GM18519 (cell line): ENCODE data around the gene ENTHD1.
"Not testable (repeated sequence)": the region's sequence is repeated elsewhere in the genome, so short reads cannot be mapped to it uniquely, and the experiment has no call there.

Source experiments
- ATAC-seq: cut with Tn5 transposase; IDR thresholded peaks from one replicate; pipeline ENCODE4 v1.9.1; 2021; ENCODE audit warnings: mild to moderate bottlenecking, moderate library complexity; ENCODE audit not compliant: unreplicated experiment, low FRiP score

Gene ENTHD1

DNA sequence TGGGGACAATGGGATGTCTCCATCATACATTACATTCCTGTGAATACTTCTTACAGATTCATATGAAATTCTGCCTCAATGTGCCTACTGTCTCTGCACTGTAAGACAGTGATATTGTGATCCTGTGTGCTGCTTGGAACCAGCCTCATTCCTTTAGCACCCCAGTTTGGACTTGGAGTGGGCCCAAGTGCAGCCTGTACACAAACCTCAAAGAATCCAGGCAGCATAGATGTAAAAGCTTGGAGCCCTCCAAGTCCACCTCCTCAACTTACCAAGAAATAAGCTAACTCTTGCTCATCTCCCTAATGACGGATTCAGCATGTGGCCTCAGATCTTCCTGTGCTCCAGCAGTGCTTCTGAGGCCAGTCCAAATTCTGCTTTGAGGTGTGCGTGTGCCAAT is 31.7 kb upstream of the ENTHD1 start:
- ATAC-seq, result no peak

DNA sequence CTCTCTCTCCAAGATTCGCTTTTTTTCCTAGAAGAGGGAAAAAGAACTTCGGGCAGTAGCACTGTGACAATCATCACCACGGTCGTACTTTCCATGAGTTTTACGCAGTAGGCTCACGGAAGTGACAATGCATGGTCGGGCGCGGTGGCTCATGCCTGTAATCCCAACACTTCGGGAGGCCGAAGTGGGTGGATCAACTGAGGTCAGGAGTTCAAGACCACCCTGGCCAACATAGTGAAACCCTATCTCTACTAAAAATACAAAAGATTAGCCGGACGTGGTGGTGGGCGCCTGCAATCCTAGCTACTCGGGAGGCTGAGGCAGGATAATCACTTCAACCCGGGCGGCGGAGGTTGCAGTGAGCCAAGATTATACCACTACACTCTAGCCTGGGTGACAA is 30.7 kb upstream of the ENTHD1 start:
- no peak for ATAC-seq

DNA sequence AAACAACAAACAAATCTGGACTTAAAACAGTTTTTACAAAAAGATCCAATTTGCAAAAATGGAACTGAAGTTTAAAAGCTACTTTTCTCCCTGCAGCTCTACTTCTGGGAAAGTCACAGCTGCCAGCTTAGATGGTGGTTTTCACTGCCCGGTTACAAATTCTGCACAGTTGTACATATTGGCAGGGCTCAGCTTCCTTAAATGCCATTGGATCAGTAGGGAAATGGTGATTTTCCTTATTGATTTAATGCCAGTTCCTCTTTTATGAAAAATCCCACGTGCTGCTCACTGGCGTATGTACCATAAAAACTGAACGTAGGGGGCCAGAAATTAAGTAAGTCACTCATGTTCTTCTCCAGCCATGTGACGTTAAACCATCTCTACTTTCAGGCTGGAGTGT is 30.1 kb upstream of the ENTHD1 start:
- no peak for ATAC-seq

DNA sequence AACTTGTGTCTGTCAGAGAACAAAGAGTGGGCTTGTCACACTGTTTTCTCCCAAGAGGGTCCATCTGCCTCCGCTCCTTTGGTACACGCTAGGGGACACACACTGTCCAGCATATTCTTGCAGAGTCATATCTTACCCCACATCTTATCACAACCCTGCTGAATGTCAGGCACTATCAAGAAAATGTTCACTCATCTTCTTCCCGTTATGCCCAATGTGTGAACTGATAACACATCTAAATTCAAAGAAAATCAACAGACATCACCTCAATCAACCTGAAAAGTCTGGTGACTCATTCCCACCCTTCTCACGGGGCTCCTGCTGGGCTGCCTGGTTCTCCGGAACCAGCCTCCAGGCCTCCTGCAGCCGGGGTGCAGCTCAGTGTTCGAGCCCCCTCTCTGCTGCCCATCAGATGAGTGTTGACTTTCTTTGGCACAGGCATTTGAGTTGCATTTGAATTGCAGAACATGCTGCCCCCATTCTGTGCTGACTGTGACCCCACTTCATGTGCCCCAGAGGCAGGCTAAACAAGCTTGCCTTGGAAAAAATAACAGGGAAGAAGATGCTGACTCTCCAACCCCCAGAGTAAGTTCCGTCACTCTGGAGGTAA is 26.7 kb upstream of the ENTHD1 start:
- ATAC-seq, result no peak

DNA sequence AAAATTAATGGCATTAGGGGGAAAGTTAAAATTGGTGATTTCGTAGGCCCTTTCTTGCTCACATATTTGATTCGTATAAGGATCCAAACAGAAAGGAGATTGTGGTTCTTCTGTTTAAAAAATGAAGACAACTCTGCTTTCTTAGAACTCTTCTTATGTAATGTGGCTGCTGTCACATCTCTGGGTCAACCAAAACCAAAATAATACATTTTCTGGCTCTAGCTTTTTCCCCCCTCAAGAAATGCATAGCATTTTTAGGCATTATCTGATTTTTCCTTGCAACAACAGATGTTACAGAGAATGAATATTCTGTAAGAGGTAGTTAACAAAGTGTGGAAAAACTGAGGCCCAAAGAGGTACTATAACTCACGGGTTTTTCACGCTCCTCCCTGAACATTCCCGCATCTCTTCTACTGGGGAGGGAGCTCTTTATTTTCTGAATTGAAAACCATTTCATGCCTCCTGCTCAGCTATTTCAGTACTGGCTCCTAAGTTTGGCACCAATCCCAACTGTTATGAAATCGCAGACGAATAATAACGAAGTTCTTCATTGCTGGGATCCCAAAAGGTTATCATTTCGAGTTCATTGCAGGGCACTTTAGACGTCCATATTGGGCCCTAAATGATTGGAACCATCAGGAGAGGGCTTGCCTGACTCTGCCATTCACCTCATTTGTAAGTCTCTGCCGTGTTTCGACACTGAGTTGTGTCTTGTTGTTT is 24.4 kb upstream of the ENTHD1 start:
- no peak for ATAC-seq

DNA sequence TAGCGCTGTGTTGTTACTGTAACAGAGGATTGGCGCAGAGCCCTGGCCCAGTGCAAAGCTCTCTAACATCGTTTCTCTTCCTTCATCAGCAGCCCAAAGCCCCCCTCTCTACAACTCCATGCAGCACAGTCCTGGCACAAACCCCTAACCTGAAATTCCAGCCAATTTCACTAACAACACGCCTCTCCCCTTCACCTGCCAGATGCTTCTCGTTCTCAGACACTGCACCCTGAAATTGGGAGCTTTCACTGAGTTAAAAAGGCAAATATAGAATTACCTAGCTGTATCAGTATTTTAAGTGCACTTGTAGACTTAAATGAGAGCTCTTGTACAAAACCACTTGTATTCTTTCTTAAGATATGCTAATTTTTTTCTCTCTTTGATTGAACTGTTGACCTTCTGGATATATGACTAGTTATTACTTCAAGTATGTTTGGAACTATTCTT is 23.7 kb upstream of the ENTHD1 start:
- ATAC-seq, result no peak

DNA sequence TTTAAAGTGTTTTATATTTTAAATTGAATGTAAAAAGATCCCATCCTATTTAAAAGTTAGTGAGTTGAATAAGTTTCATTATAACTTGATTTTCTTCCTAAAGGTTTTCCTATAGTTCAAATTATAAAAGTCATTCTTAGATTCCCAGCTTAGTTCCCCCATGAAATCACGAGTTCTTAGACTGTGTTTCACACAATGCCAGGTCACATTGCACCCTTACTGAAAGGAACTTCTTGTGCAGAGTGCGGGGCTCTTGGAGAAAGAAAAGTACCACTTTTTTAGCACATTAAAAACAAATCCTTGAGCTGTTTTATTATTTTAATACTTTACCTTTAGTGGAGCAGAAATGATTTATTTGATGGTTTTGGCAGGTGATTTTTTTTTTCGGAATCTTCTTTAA is 22.9 kb upstream of the ENTHD1 start:
- ATAC-seq, result no peak

DNA sequence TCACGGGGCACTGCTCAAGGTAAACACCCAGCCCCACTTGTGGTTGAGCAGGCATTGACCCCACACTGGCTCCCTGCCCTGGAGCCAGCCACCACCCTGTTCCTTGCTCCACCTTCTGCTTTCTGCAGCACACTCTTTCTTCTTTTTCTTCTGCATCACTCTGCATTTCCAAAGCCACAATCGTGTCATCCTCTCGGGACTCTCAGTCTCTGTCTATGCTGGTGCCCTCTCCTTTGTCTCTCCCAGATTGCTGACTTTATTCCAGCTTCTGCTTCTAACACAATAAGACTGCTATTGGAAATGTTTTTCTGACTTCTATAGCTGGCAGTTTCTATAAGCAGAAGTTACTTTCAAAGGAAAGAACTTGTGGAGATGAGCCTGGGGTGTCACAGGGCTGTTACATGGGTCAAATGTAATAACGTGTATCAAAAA is 21.8 kb upstream of the ENTHD1 start:
- no peak for ATAC-seq

DNA sequence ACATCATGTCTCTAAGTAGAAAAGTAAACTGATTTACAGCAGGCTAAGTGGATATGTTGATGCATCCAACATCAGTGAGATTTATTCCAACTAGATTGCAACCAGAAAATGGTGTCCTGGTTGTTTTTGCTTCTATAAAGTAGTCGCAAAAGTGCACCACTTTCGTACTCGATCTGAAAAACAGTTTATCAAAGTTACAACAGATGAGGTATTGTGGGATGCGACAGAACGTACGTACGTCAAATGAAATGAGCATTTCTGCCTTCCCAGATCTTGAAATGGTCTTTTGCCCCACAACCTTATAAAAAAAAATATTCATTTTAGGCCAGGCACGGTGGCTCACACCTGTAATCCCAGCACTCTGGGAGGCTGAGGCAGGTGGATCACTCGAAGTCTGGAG is 21.0 kb upstream of the ENTHD1 start:
- ATAC-seq, result no peak

DNA sequence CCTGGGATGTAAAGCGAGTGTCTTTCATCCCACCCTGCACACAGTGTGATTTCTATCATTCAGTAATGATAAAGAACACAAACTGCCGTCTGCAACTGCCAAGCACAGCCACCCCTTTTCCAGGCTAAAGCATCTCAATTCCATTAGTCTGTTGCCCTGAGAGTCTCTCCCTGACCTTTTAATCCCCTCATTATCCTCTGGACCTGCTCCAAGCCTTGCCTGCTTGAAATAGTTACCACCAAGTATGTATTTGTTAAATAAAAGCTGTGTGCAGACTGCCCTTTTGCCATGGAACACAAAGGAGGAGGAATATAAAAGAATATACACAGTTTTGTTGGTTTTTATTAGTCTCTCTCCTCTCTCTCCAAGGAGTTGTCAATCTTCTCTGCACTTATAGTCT is 20.3 kb upstream of the ENTHD1 start:
- no peak for ATAC-seq

DNA sequence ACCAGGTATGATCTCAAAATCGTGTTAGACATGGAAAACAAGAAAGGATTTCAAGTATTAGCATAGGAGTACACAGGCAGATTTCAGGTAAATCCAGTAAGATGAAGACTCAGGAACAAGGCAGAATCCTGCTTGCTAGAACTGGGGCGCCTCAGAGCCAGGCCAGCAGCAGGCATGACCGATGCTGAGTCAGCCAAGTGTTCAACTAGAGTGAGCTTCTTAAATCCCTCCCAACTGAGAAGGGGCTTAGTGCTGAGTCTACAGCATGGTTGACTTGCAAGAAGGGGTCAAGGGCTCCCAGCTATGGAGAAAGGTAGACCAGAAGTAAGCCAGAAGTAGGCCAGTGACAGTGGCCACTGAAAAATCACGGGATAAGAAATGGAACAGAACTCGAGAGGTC is 19.8 kb upstream of the ENTHD1 start:
- ATAC-seq, result no peak

DNA sequence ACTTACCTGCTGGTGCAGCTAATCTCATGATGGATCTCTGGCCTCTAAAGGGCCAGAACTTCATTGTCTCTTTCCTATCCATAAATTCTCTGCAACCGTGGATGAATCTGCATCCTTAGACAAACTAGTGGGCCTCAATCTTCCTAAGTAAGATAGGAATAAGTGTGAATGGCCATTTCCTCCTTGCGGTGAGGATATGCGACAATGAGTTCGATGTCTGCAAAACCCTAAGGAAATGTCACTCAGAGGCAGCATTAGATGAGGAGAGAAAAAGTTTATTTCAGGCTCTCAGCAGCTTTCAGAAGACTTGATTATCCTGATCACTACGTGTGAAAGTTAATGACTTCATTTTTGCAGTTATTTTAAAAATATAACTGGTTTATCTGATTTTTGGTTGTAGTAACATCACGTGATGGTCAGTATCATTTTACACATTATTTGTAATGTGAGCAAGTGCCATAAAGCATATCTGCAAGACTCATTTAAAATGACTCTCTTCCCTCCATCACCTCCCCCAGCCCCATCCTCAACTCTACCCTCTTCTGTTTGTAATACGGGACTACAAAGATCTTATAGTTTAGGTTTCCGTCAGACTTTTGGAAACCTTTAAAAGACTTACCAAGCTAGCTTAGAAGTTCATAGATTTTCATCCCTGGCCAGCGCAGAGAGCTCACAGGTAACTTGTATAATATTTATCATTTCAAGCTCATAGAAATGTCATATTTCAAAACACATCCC is 17.5 kb upstream of the ENTHD1 start:
- no peak for ATAC-seq

DNA sequence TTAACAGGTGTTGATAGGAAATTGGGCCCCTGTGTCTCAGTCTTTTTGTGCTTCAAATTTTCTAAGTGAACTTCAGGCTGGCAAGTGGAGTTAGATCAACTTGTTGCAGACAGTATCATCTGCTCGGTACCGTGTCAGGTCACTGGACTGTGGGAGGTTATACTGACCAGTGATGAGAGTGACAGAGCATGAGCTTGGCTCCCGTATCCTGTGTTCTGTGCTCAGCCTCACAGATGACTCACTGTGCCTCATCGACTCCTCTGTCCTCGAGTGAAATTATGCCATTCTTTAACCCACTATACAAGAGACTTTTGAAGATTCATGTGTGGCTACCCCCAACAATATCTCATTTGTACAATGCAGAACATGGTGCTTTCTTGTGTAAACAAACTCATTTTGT is 15.2 kb upstream of the ENTHD1 start:
- no peak for ATAC-seq

DNA sequence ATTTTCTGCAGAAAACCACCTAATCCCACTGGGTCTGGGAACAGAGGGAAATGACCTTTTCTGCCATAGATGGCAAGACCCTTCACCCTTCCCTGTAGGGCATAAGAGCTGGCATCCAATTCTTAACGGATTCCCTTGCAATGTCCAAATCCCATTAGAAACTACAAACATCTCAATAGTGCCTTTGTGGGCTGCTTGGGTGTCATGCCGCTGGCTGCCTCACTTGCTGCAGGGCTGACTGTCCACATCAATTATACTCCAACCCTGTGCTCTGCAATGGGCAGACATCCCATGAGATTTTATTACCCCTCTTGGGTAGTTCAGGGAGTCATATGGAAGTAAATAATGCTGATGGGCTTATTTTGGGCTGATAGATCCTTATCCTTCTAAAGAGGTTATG is 14.6 kb upstream of the ENTHD1 start:
- no peak for ATAC-seq

DNA sequence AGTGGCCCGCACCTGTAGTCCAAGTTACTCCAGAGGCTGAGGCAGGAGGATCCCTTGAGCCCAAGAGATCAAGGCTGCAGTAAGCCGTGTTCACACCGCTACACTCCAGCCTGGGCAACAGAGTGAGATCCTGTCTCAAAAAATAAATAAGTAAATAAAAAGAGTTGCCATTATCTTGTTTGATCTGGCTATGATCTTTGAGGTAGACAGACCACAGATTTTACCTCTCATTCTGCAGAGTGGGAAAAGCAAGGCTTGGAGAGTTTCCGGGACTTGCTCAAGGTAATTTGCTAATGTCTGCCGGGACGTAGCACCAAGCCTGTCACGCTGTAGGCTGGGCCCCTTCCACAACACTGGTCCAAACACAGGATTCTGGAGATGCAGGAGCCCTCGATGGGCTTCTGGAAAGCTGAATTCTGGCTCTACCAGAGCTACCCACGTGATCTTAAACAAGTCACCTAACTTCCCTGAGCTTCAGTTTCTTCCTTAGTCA is 14.1 kb upstream of the ENTHD1 start:
- ATAC-seq, result no peak

DNA sequence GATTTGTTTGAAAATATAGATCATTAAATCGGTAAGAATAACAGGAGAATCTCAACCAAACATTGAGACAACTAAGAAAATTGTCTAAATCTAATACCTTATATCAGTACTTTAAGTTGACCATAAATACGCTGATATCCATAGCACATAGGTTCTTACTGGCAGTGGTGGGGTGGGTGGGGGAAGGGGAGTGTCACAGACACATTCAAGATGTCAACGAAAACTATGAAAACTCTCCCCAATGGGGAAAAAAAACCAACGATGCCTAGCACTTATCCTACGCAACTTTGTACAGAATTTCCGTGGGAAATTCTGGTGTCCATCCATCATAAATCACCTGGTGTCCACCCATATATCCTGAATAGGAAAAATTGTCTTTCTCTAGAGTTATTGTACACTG is 13.5 kb upstream of the ENTHD1 start:
- no peak for ATAC-seq

DNA sequence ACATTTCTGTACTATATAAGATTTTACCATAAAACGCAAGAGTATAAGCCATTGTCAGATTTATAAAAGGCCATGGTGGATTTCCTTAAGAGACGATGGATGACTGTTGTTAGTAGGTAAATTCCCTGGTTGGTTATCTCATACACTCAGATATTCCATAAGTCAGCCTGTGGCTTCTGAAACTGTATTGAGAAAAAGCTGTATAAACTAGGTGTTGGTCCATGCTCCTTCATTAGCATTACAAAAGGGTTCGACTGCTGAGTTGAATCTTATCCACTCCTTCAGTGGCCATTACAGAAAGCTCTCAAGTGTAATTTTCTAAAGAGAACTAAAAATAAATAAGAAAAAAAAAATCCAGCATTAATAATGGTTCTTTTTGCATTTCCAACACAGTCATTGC is 12.6 kb upstream of the ENTHD1 start:
- ATAC-seq, result no peak

DNA sequence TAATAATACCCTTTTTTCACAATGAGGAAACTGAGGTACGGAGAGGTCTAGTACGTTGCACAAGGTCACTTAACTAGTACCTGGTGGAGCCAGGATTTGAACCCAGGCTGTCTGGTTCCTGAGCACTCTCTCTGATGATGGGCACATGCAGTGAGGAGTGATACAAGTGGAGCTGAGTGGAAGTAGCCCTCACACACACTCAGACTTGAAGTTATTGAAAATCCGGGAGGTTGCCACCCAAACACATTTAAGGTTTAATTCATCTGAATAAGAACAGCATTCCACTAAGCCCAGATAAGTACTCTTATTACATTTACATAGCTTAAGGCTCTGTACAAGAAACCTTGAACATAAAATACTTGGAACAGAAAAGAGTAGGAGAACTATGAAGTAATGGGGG is 12.1 kb upstream of the ENTHD1 start:
- ATAC-seq, result no peak

DNA sequence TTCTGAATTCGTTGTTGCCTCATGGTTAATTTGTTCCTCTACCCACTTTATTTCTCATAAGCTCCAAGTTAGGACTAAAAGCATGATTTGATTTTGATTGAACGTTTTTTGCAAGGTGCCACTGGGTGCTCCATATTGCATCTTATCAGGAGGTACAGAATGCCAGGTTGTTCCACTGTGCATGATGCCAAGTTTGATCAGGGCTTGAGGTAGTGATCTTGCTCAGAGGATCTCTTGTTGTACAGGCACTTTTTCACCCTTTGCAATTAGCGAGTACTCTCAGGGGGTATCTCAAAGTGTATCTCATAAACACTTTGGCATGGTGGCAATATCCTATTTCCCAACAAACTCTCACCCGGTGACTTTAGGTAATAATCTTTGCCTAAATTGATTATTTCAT is 11.3 kb upstream of the ENTHD1 start:
- ATAC-seq, result no peak

DNA sequence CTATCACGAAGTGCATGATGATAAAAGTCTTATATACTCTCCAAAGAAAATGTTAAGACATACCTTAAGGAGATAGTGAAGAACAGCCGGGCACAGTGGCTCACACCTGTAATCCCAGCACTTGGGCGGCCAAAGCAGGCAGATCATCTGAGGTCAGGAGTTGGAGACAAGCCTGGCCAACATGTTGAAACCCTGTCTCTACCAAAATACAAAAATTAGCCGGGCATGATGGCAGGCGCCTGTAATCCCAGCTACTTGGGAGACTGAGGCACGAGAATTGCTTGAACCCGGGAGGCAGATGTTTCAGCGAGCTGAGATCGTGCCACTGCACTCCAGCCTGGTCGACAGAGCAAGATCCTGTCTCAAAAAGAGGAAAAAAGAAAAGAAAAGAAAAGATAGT is 10.5 kb upstream of the ENTHD1 start:
- ATAC-seq, result not testable (repeated sequence)

DNA sequence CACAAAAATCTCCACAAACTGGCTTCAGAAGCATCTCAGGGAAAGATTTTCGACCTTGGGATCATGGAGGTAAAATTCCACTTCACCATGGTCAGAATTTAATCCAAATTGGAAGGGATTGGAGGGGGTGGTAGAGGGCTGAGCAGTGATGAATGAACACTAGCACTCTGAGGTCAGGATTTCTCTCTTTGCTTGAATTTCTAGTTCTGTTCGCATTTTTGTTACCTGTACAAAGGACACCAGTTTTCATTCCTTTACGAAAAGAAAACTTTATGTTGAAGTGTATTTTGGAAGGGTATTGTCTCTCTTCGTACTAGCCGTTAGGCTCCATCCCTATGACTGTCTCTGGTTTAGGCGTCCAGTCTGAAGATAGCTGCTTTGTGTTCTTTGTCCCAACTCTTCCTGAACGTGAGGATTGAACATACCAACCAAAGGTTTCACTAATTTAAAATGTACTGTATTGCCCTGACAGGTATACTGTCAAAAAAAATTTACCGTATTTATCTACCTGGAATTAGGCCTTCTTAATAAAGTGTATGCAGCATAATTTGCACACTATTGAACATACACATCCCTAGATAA is 8.1 kb upstream of the ENTHD1 start:
- ATAC-seq, result no peak
